Esophagus muscularis mucosa (tissue), 4 donors: ENCODE data around the gene AATK. TPM values are rescaled to one million over a fixed set of nuclear protein-coding genes. Genes with fewer than 3 reads are reported as not detected.
"Not testable (repeated sequence)": the region's sequence is repeated elsewhere in the genome, so short reads cannot be mapped to it uniquely, and the experiment has no call there.

Experiments used
- DNase-seq: peaks from one replicate; pipeline ENCODE4 v3.0.0-alpha.2; 2017; ENCODE audit errors: extremely low spot score
- H3K27ac ChIP-seq, 4 donors: fragments of 200-600 bp; sonication (generic); replicated peaks in 1 of 4; 1 replicate in 3 of 4; 2 replicates in 1 of 4; pipeline ENCODE4 v1.5.1; 2016 to 2019; ENCODE audit warnings: mild to moderate bottlenecking in 1 of 4
- H3K27me3 ChIP-seq, 4 donors: fragments of 200-600 bp; sonication (generic); one replicate each; pipeline versions ENCODE4 v1.5.1 to v1.6.0; 2016 to 2019
- H3K36me3 ChIP-seq, 4 donors: fragments of 200-600 bp; sonication (generic); one replicate each; pipeline ENCODE4 v1.5.1; 2016 to 2019
- H3K4me1 ChIP-seq, 4 donors: fragments of 200-600 bp; sonication (generic); one replicate each; pipeline ENCODE4 v1.5.1; 2016 to 2019
- H3K4me3 ChIP-seq, 4 donors: fragments of 200-600 bp; sonication (generic); 1 replicate in 2 of 4; 2 replicates in 2 of 4; pipeline ENCODE4 v1.5.1; 2016 to 2019; ENCODE audit warnings: mild to moderate bottlenecking in 4 of 4, moderate library complexity in 1 of 4
- H3K9me3 ChIP-seq, 4 donors: fragments of 200-600 bp; sonication (generic); 1 replicate in 3 of 4; 2 replicates in 1 of 4; pipeline ENCODE4 v1.5.1; 2016 to 2019
- EP300 ChIP-seq: sonication (generic); formaldehyde crosslinking; IDR thresholded peaks from one replicate; pipeline ENCODE4 v1.6.1; 2017; ENCODE audit warnings: antibody characterized with exemption
- POLR2A ChIP-seq: fragments of 450-650 bp; IDR thresholded peaks from one replicate; pipeline ENCODE4 v1.6.1; 2017; ENCODE audit warnings: antibody characterized with exemption, moderate library complexity, mild to moderate bottlenecking, low read depth
- POLR2AphosphoS5 ChIP-seq, 2 donors: sonication (generic); formaldehyde crosslinking; IDR thresholded peaks; one replicate each; pipeline ENCODE4 v1.6.1; 2017; ENCODE audit warnings: antibody characterized with exemption in 2 of 2
- WGBS: methylation state at CpG from one replicate; pipeline ENCODE4 v1.1.5; 2018; 5-methylcytosine and 5-hydroxymethylcytosine counted together
- intact Hi-C: fragments of 100-400 bp; cut with DNase I; formaldehyde crosslinking; loops from one replicate; pipeline ENCODE4 v1.15.1; 2023
- total RNA-seq, 4 donors: library from RNA; depleted of rRNA; stranded (reverse); fragments of >200 nt; gene quantifications; one replicate each; pipeline versions ENCODE4 v1.1.0 to v1.2.1, GENCODE V29; 2016
- TF ChIP-seq, protein P1 (sequence below), 3 experiments: fragments of 200-600 bp in 2 of 3; fragments of 450-650 bp in 1 of 3; sonication (generic) in 2 of 3; IDR thresholded peaks; one replicate each; pipeline ENCODE4 v1.5.1; 2017 to 2019; ENCODE audit warnings: antibody characterized with exemption in 3 of 3, mild to moderate bottlenecking in 2 of 3, moderate library complexity in 1 of 3

The AATK gene
- total RNA-seq, 4 donors from 2014 or later, result 13.7 to 24.6 (median 16.0) TPM

DNA sequence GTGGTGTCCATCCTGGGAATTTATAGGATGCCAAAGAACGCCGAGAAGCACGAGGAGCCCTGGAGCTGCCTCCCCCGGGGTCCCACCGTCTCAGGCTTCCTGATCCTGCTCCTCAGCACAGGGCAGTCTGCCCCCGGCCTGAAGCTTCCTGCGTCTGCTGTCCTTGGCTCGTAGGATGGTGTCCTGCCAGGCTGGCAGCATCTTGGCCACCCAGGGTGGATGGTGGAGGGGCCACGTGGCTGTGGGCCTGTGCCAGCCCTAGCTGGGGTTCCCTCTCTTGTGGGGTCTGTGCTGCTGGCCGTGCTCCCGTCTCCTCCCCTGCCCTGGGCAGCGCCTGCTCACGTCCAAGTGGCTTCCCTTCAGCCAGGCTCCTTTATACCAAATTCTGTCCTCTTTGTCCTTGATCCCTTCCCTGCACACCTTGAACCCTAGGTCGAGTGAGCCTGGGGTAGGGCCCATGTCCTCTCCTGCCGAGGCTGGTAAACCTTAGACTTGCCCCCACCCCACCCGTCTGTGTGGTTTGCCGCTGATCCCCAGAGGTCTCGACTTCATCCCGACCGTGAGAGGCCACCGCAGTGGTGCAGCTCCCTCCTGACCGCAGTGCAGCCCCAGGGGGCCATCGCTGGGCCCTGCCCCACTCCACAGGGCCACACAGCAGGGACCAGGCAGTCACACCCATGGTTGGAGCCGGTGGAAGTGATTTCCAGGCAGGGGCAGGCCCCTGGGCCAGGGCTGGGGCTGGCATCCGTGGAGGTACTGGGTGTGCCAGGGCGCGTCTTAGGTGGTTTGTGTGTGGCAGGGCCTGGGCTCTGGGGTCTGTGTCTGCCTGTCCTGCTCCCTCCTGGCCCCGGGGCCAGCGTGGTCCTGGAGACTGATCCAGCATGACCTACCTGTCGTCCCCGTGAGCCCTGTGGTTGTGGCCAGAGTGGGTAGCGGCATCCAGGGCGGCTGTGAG lies 84.5 kb downstream of the AATK start:
- H3K27ac ChIP-seq, result no peak overlapping the region
- H3K4me1 ChIP-seq, result peaks cover 28 to 50% (median 45%) of the 10 kb centered on the region in 4 donors

DNA sequence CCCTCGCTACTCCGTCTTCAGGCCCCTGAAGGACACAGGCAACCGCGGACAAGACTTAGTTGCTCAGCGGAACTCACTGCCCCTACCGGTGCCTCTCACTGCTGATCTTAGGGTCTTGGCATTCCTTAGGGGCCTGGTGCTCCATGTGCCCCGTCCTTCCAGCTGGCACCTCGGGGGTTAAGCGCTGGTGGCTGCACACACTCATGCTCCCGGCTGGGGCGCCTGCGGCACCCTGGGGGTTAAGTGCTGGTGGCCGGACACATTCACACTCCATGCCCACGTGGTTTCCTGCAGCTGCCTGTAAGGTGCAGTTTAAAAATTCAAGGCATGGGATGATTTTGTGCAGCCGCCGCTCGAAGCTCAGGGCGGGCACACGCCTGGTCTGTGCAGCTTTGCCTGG lies 86.0 kb downstream of the AATK start:
- Histone ChIP-seq H3K27me3 (no peaks in the 10 kb centered on the region), H3K36me3 (peaks cover 4 to 39% (median 13%) of the 10 kb centered on the region in 4 donors), H3K9me3 (no peaks in the 10 kb centered on the region), H3K27ac (no peak overlapping the region), H3K4me1 (peaks cover 26 to 41% (median 35%) of the 10 kb centered on the region in 4 donors), H3K4me3 (no peak overlapping the region)
- WGBS, result 73% methylated on average over 19 of the region's 19 CpGs
- no peak for TF ChIP-seq EP300
- TF ChIP-seq POLR2A, result no peak
- no peak for TF ChIP-seq POLR2AphosphoS5 (IDR thresholded peaks at IDR 0.05)
- TF ChIP-seq, protein P1, sequence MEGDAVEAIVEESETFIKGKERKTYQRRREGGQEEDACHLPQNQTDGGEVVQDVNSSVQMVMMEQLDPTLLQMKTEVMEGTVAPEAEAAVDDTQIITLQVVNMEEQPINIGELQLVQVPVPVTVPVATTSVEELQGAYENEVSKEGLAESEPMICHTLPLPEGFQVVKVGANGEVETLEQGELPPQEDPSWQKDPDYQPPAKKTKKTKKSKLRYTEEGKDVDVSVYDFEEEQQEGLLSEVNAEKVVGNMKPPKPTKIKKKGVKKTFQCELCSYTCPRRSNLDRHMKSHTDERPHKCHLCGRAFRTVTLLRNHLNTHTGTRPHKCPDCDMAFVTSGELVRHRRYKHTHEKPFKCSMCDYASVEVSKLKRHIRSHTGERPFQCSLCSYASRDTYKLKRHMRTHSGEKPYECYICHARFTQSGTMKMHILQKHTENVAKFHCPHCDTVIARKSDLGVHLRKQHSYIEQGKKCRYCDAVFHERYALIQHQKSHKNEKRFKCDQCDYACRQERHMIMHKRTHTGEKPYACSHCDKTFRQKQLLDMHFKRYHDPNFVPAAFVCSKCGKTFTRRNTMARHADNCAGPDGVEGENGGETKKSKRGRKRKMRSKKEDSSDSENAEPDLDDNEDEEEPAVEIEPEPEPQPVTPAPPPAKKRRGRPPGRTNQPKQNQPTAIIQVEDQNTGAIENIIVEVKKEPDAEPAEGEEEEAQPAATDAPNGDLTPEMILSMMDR (IDR thresholded peaks at IDR 0.05), result no peak
- no peak for DNase-seq
- intact Hi-C loops, result no loop called here

More for the DNA sequence above, 84.5 kb downstream of the AATK start:
- Histone ChIP-seq H3K9me3 (no peaks in the 10 kb centered on the region), H3K36me3 (peaks cover 13 to 40% (median 22%) of the 10 kb centered on the region in 4 donors), H3K27me3 (no peaks in the 10 kb centered on the region), H3K4me3 (no peak overlapping the region)
- WGBS, result 87% methylated on average over 19 of the region's 33 CpGs
- no peak for DNase-seq
- no peak for TF ChIP-seq POLR2AphosphoS5 (IDR thresholded peaks at IDR 0.05)
- no peak for TF ChIP-seq EP300
- TF ChIP-seq, protein P1 (IDR thresholded peaks at IDR 0.05), result no peak
- TF ChIP-seq POLR2A, result no peak
- intact Hi-C loops, result no loop called here

DNA sequence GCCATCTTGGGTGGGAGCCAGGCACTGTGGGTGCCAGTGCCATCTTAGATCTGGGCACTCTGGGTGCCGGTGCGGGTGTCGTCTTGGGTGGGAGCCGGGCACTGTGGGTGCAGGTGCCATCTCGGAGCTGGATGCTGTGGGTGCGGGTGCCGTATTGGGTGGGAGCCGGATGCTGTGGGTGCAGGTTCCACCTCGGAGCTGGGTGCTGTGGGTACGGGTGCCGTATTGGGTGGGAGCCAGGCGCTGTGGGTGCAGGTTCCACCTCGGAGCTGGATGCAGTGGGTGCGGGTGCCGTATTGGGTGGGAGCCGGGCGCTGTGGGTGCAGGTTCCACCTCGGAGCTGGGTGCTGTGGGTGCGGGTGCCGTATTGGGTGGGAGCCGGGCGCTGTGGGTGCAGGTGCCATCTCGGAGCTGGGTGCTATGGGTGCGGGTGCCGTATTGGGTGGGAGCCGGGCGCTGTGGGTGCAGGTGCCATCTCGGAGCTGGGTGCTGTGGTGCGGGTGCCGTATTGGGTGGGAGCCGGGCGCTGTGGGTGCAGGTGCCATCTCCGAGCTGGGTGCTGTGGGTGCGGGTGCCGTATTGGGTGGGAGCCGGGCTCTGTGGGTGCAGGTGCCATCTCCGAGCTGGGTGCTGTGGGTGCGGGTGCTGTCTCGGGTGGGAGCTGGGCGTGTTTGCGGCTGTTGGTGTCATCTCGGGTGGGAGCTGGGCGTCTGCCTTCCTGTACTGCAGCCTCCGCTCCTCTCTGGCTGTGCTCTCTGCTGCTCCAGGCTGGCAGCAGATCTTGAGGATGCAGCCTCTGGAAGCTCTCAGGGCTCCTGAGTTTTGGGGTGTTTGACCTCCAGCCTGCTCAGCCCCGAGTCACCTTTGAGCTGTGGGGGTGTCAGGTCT lies 87.8 kb downstream of the AATK start:
- Histone ChIP-seq H3K4me1 (peaks cover 16 to 23% (median 20%) of the 10 kb centered on the region in 4 donors), H3K36me3 (peaks cover 0 to 43% (median 12%) of the 10 kb centered on the region in 4 donors)
- H3K4me3 ChIP-seq, H3K27ac ChIP-seq, DNase-seq, H3K9me3 ChIP-seq, H3K27me3 ChIP-seq, intact Hi-C loops: not testable (repeated sequence)
- 94% methylated on average over 45 of the region's 45 CpGs for WGBS

DNA sequence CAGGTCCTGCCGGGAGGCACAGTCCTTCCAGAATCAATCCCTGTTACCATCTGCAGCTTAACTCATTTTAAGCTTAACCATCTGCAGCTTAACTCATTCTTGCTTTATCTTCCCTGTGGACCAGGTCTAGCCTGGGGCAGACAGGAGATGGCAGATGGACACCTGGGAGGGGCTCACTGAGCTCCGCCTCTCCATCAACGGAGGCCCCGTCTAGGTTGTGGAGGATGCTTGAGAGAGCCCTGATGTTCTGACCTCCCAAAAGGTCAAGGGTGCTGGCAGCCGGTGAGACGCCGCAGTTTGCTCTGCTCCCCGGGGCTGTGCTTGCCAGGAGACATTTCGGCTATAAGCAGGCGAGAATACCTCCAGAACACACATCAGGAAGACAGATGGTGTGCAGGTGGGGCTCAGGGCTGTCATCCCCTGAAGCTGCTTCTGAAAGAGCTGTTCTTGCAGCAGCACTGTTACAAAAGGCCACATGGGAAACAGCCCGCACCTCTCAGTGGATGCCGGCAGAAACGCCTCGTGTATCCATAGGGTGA lies 89.8 kb downstream of the AATK start:
- Histone ChIP-seq H3K27ac (no peak overlapping the region), H3K4me3 (no peak overlapping the region), H3K27me3 (no peaks in the 10 kb centered on the region), H3K9me3 (no peaks in the 10 kb centered on the region), H3K4me1 (peaks cover 0 to 15% (median 8%) of the 10 kb centered on the region in 4 donors), H3K36me3 (peaks cover 6 to 60% (median 20%) of the 10 kb centered on the region in 4 donors)
- TF ChIP-seq, protein P1 (IDR thresholded peaks at IDR 0.05), result no peak
- TF ChIP-seq POLR2A (no peak), EP300 (no peak), POLR2AphosphoS5 (IDR thresholded peaks at IDR 0.05) (no peak)
- DNase-seq, result no peak
- 77% methylated on average over 14 of the region's 14 CpGs for WGBS
- intact Hi-C loops, result no loop called here
